GM12878 (cell line): Measurements from ENCODE around the gene ZNF480. TPM values are rescaled to one million over a fixed set of nuclear protein-coding genes. Genes with fewer than 3 reads are reported as not detected.
A peak's percentile ranks its signal among the peaks of the same experiment; 100 is the strongest.

ENCODE experiments used
- ATAC-seq: fragments of 200-7000 bp; cut with Tn5 transposase; 3 replicates; pipeline ENCODE4 v1.9.1; 2020; ENCODE audit warnings: mild to moderate bottlenecking, moderate library complexity
- BruUV-seq: library from RNA; stranded (reverse); fragments of 400-500 nt; replicated peaks from 2 replicates; lab custom pipeline; 2021; lab: Mats Ljungman, UMichigan
- CTCF ChIA-PET: fragments of 300-600 bp; sonication (Branson Sonifier 250); formaldehyde crosslinking; extraction: SDS; loops from one replicate; lab custom pipeline; 2021; ENCODE audit warnings: inconsistent platforms; lab: Yijun Ruan, JAX
- POLR2A ChIA-PET: fragments of 350-600 bp; formaldehyde crosslinking; extraction: SDS; loops from one replicate; lab custom pipeline; 2021; ENCODE audit warnings: inconsistent platforms; lab: Charles Lee
- RAD21 ChIA-PET: fragments of 300-600 bp; sonication (Branson Sonifier 250); formaldehyde crosslinking; loops from one replicate; lab custom pipeline; 2023; ENCODE audit warnings: antibody characterized with exemption; ENCODE audit not compliant: unreplicated experiment; lab: Charles Lee
- SMC1A ChIA-PET: fragments of 300-600 bp; sonication (Branson Sonifier 250); formaldehyde crosslinking; loops from one replicate; lab custom pipeline; 2023; ENCODE audit not compliant: unreplicated experiment, uncharacterized antibody; lab: Charles Lee
- DNase-seq: peaks from one replicate; pipeline ENCODE4 v3.0.0-alpha.2; 2011; ENCODE audit warnings: low read depth, low spot score
- FAIRE-seq: peaks from 3 replicates; lab custom pipeline; 2011; peaks lifted over from hg19 to GRCh38; lab: Jason Lieb, UNC
- H2AFZ ChIP-seq: 2 replicates; pipeline ENCODE4 v1.6.0; 2011; ENCODE audit warnings: low read depth, low read length, control low read depth; ENCODE audit not compliant: control insufficient read depth
- H3K27ac ChIP-seq: 2 replicates; pipeline ENCODE4 v1.5.1; 2011; ENCODE audit warnings: control low read depth; ENCODE audit not compliant: control insufficient read depth, insufficient read depth
- H3K27me3 ChIP-seq, 2 experiments: replicated peaks in 1 of 2; 2 replicates each; pipeline versions ENCODE4 v1.6.0 to v1.6.1; 2011; ENCODE audit warnings: low read length in 1 of 2; ENCODE audit not compliant: control insufficient read depth in 2 of 2, insufficient read depth in 2 of 2
- H3K36me3 ChIP-seq, 2 experiments: 2 replicates each; pipeline ENCODE4 v1.5.1; 2011; ENCODE audit warnings: low read length in 1 of 2; ENCODE audit not compliant: control insufficient read depth in 2 of 2, insufficient read depth in 2 of 2
- H3K4me1 ChIP-seq: 2 replicates; pipeline ENCODE4 v1.6.1; 2011; ENCODE audit warnings: mild to moderate bottlenecking, low read length, moderate library complexity, mixed read lengths; ENCODE audit not compliant: control insufficient read depth, insufficient read depth
- H3K4me2 ChIP-seq: 2 replicates; pipeline ENCODE4 v1.6.0; 2011; ENCODE audit warnings: control low read depth; ENCODE audit not compliant: control insufficient read depth, insufficient read depth
- H3K4me3 ChIP-seq: fragments of 200-600 bp; sonication (generic); 2 replicates; pipeline ENCODE4 v1.5.1; 2016
- H3K79me2 ChIP-seq: 2 replicates; pipeline ENCODE4 v1.6.0; 2011; ENCODE audit warnings: low read length; ENCODE audit not compliant: control insufficient read depth, insufficient read depth
- H3K9ac ChIP-seq: 2 replicates; pipeline ENCODE4 v1.8.0; 2011; ENCODE audit warnings: low read length, control low read depth, mixed read lengths; ENCODE audit not compliant: control insufficient read depth, insufficient read depth
- H3K9me3 ChIP-seq: replicated peaks from 3 replicates; pipeline ENCODE4 v1.5.1; 2011; ENCODE audit warnings: mild to moderate bottlenecking, low read length; ENCODE audit not compliant: control insufficient read depth, insufficient read depth
- H4K20me1 ChIP-seq: 2 replicates; pipeline ENCODE4 v1.6.0; 2011; ENCODE audit not compliant: control insufficient read depth, insufficient read depth
- CEBPZ ChIP-seq: fragments of 150-350 bp; IDR thresholded peaks from 2 replicates; pipeline ENCODE4 v1.6.1; 2016; ENCODE audit warnings: low read depth, low read length
- CREB1 ChIP-seq: IDR thresholded peaks from 2 replicates; pipeline ENCODE4 v1.6.1; 2012; ENCODE audit warnings: low read depth, mild to moderate bottlenecking, inconsistent platforms
- DPF2 ChIP-seq: fragments of 450-650 bp; IDR thresholded peaks from 2 replicates; pipeline ENCODE4 v1.6.1; 2017; ENCODE audit warnings: mild to moderate bottlenecking
- HSF1 ChIP-seq: fragments of 150-350 bp; IDR thresholded peaks from 2 replicates; pipeline ENCODE4 v1.6.1; 2014; ENCODE audit warnings: mild to moderate bottlenecking, low read depth, low read length
- KLF5 ChIP-seq: fragments of 450-650 bp; IDR thresholded peaks from 2 replicates; pipeline ENCODE4 v1.6.1; 2014; ENCODE audit warnings: mild to moderate bottlenecking; ENCODE audit not compliant: partially characterized antibody
- LARP7 ChIP-seq: fragments of 450-650 bp; IDR thresholded peaks from 2 replicates; pipeline ENCODE4 v1.6.1; 2017; ENCODE audit warnings: mild to moderate bottlenecking
- MXI1 ChIP-seq: fragments of 150-350 bp; IDR thresholded peaks from 2 replicates; pipeline ENCODE4 v1.6.1; 2011; ENCODE audit warnings: low read depth, mild to moderate bottlenecking, inconsistent platforms, low read length, improper control_type of control experiment
- PAX5 ChIP-seq: IDR thresholded peaks from 2 replicates; pipeline ENCODE4 v1.6.1; 2011; ENCODE audit warnings: low read depth, low read length, borderline replicate concordance
- PML ChIP-seq: IDR thresholded peaks from 2 replicates; pipeline ENCODE4 v1.6.1; 2012; ENCODE audit warnings: low read length, inconsistent platforms
- POU2F2 ChIP-seq: IDR thresholded peaks from 3 replicates; pipeline ENCODE4 v1.6.1; 2011; ENCODE audit warnings: low read depth, mild to moderate bottlenecking, low read length, borderline replicate concordance
- RAD51 ChIP-seq: fragments of 450-650 bp; IDR thresholded peaks from 2 replicates; pipeline ENCODE4 v1.6.1; 2016; ENCODE audit warnings: moderate library complexity, mild to moderate bottlenecking, inconsistent platforms
- RFX5 ChIP-seq: IDR thresholded peaks from 2 replicates; pipeline ENCODE4 v1.6.1; 2011; ENCODE audit warnings: low read depth, low read length, improper control_type of control experiment
- STAT3 ChIP-seq: IDR thresholded peaks from 2 replicates; pipeline ENCODE4 v1.6.1; 2011; ENCODE audit warnings: low read depth, low read length, improper control_type of control experiment
- WGBS: methylation state at CpG from one replicate; pipeline ENCODE4 v1.1.6; 2016; ENCODE audit warnings: low lambda C conversion rate; ENCODE audit not compliant: insufficient replicate concordance, insufficient coverage; ENCODE audit errors: missing lambda C conversion rate; 5-methylcytosine and 5-hydroxymethylcytosine counted together
- in situ Hi-C: fragments of 300-500 bp; cut with MboI; formaldehyde crosslinking; loops from 9 replicates; pipeline ENCODE4 v1.14.3; 2018; ENCODE audit warnings: mixed read lengths
- intact Hi-C: fragments of 100-400 bp; cut with micrococcal nuclease; formaldehyde crosslinking; loops from one replicate; pipeline ENCODE4 v1.14.2; 2022; ENCODE audit not compliant: unreplicated experiment
- polyA plus RNA-seq, 11 experiments: library from polyadenylated mRNA; depleted of rRNA in 4 of 11; unstranded in 6 of 11; stranded (reverse) in 5 of 11; fragments of >200 nt; fragmentation: Nextera tagmentation in 4 of 11; fragmentation: Illumina TruSeq in 1 of 11; extraction: Ambion mirVana in 4 of 11; extraction: Trizol in 1 of 11; gene quantifications; 1 replicate in 1 of 11; 2 replicates in 10 of 11; pipeline versions ENCODE4 v1.2.1 to v1.2.3, GENCODE V29; 2011 to 2016; ENCODE audit warnings: inconsistent platforms in 2 of 11, missing spikeins in 2 of 11, low read depth in 1 of 11
- total RNA-seq, 4 experiments: library from RNA; depleted of rRNA in 3 of 4; stranded (reverse); fragments of >200 nt in 3 of 4; fragmentation: Illumina TruSeq in 1 of 4; extraction: Trizol in 1 of 4; gene quantifications; 2 replicates each; pipeline versions ENCODE4 v1.2.1 to v1.2.3, GENCODE V29; 2013 to 2021
- TF ChIP-seq, protein P1 (sequence below): fragments of 450-650 bp; IDR thresholded peaks from 2 replicates; pipeline ENCODE4 v1.6.1; 2017; ENCODE audit warnings: mild to moderate bottlenecking, low read depth, inconsistent platforms; ENCODE audit not compliant: poor library complexity, severe bottlenecking
- TF ChIP-seq, protein P2 (sequence below): fragments of 450-650 bp; IDR thresholded peaks from 2 replicates; pipeline ENCODE4 v1.6.1; 2016; ENCODE audit warnings: mild to moderate bottlenecking

ZNF480 gene
- total and polyA plus RNA-seq, 10 of the 15 experiments (the other 5 are each of a cell fraction or from before 2014, with no cell fraction given): 6.6 to 26.5 (median 16.8) TPM

- intact Hi-C loops: no loop called here
- RAD21 ChIA-PET: no interaction called here
- TF ChIP-seq PML: peak; percentile 90
- peak; percentile 54; the same call in 1 of the 2 replicates for TF ChIP-seq LARP7
- no peak for TF ChIP-seq HSF1
- TF ChIP-seq POU2F2: peak; percentile 51; the same call in 2 of the 3 replicates
- no peak for TF ChIP-seq RAD51
- TF ChIP-seq, protein P1, sequence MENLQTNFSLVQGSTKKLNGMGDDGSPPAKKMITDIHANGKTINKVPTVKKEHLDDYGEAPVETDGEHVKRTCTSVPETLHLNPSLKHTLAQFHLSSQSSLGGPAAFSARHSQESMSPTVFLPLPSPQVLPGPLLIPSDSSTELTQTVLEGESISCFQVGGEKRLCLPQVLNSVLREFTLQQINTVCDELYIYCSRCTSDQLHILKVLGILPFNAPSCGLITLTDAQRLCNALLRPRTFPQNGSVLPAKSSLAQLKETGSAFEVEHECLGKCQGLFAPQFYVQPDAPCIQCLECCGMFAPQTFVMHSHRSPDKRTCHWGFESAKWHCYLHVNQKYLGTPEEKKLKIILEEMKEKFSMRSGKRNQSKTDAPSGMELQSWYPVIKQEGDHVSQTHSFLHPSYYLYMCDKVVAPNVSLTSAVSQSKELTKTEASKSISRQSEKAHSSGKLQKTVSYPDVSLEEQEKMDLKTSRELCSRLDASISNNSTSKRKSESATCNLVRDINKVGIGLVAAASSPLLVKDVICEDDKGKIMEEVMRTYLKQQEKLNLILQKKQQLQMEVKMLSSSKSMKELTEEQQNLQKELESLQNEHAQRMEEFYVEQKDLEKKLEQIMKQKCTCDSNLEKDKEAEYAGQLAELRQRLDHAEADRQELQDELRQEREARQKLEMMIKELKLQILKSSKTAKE: no peak
- peak; percentile 94 for TF ChIP-seq MXI1
- no peak for TF ChIP-seq STAT3
- TF ChIP-seq PAX5: 0 out of 2 replicates have a peak, but pooled peaks have one; percentile 8
- TF ChIP-seq KLF5: peak; percentile 40
- TF ChIP-seq DPF2: no peak
- TF ChIP-seq CREB1: peak; percentile 71; the same call in 1 of the 2 replicates
- TF ChIP-seq RFX5: 0 out of 2 replicates have a peak, but pooled peaks have one; percentile 43
- TF ChIP-seq, protein P2, sequence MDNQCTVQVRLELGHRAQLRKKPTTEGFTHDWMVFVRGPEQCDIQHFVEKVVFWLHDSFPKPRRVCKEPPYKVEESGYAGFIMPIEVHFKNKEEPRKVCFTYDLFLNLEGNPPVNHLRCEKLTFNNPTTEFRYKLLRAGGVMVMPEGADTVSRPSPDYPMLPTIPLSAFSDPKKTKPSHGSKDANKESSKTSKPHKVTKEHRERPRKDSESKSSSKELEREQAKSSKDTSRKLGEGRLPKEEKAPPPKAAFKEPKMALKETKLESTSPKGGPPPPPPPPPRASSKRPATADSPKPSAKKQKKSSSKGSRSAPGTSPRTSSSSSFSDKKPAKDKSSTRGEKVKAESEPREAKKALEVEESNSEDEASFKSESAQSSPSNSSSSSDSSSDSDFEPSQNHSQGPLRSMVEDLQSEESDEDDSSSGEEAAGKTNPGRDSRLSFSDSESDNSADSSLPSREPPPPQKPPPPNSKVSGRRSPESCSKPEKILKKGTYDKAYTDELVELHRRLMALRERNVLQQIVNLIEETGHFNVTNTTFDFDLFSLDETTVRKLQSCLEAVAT: peak; percentile 62
- no peak for TF ChIP-seq CEBPZ
Observed at GRCh38 chr19:52269338-52270261, 27.4 kb upstream of the ZNF480 start, which contains the start of gene ZNF766. ZNF766 (plus strand) TSS chr19:52269587; CDS start chr19:52269614, 27 bp downstream.

More at GRCh38 chr19:52269338-52270261, 27.4 kb upstream of the ZNF480 start, which contains the start of gene ZNF766:
- FAIRE-seq (peak; percentile 38), DNase-seq (peak; percentile 69), ATAC-seq (peak; percentile 99)
- Histone ChIP-seq H3K27me3 (no peaks in the 10 kb centered on the region), H3K4me2 (peak within 1 kb of the TSS; percentile 87), H3K4me3 (peak within 1 kb of the TSS; percentile 94), H4K20me1 (no peaks in the 10 kb centered on the region), H3K79me2 (peaks cover 36% of the 10 kb centered on the region), H3K27ac (peak within 1 kb of the TSS; percentile 86), H3K9me3 (peaks cover 23% of the 10 kb centered on the region), H2AFZ (peak within 1 kb of the TSS; percentile 45), H3K36me3 (0 out of 4 replicates have a peak, but pooled peaks cover 0 to 3% of the 10 kb centered on the region in 2 experiments), H3K4me1 (no peaks in the 10 kb centered on the region), H3K9ac (peak within 1 kb of the TSS; percentile 95)
- CTCF ChIA-PET: no interaction called here
- BruUV-seq: TSS peak; percentile 85
- in situ Hi-C loops: no loop called here
- under 1% methylated on average over 70 of the region's 70 CpGs for WGBS
- SMC1A ChIA-PET: no interaction called here
- POLR2A ChIA-PET: no interaction called here
